ENCODE results near the gene LRRC61. TPM values are rescaled to one million over a fixed set of nuclear protein-coding genes. Genes with fewer than 3 reads are reported as not detected.

Gene LRRC61
- total RNA-seq, 1 donor from 2014 or later = not detected

- H3K27ac Mint-ChIP-seq (ENCODE audit: unreplicated experiment) = peak overlapping the region; percentile 74
- TF ChIP-seq CTCF (IDR thresholded peaks at IDR 0.05) = no peak
- peaks cover 47% of the 10 kb centered on the region for H3K4me1 Mint-ChIP-seq (ENCODE audit: unreplicated experiment)
- H3K9me3 Mint-ChIP-seq (ENCODE audit: unreplicated experiment) = no peaks in the 10 kb centered on the region
- no peaks in the 10 kb centered on the region for H3K36me3 Mint-ChIP-seq (ENCODE audit: unreplicated experiment)
- peak overlapping the region; percentile 92 for H3K4me3 Mint-ChIP-seq (ENCODE audit: unreplicated experiment)
- H3K27me3 Mint-ChIP-seq (ENCODE audit: unreplicated experiment) = no peaks in the 10 kb centered on the region
- no peak for DNase-seq (ENCODE audit: extremely low spot score, unreplicated experiment)
Measured at GRCh38 chr7:150379441-150380379, 56.6 kb downstream of the LRRC61 start.

GRCh38 chr7:150380463-150380862 lies 57.3 kb downstream of the LRRC61 start:
- H3K27ac Mint-ChIP-seq (ENCODE audit: unreplicated experiment) = peak overlapping the region; percentile 5
- no peak for TF ChIP-seq CTCF (IDR thresholded peaks at IDR 0.05)
- peaks cover 47% of the 10 kb centered on the region for H3K4me1 Mint-ChIP-seq (ENCODE audit: unreplicated experiment)
- no peaks in the 10 kb centered on the region for H3K9me3 Mint-ChIP-seq (ENCODE audit: unreplicated experiment)
- no peaks in the 10 kb centered on the region for H3K27me3 Mint-ChIP-seq (ENCODE audit: unreplicated experiment)
- no peak for DNase-seq (ENCODE audit: extremely low spot score, unreplicated experiment)
- peak overlapping the region; percentile 92 for H3K4me3 Mint-ChIP-seq (ENCODE audit: unreplicated experiment)
- H3K36me3 Mint-ChIP-seq (ENCODE audit: unreplicated experiment) = no peaks in the 10 kb centered on the region

DNA sequence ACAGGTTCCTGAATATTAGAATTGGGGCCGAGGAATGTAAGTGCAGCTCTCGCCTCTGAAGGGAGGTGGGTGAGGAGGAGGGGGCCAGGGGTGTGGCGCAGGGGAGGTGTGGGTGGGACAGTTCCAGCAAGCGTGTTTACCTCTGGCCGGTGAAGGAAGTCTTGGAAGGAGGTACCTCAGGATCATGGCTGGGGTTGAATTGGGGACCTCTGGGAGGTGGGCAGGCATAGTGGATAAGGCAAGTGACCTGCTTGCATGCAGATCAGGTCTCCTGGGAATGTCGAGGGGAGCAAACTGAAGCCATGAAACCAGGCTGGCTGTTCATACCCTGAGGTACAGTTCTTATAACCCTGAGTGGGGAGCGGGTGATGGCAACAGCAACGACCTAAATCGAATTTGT lies 57.9 kb downstream of the LRRC61 start:
- TF ChIP-seq CTCF (IDR thresholded peaks at IDR 0.05) = no peak
- no peaks in the 10 kb centered on the region for H3K9me3 Mint-ChIP-seq (ENCODE audit: unreplicated experiment)
- H3K27me3 Mint-ChIP-seq (ENCODE audit: unreplicated experiment) = no peaks in the 10 kb centered on the region
- DNase-seq (ENCODE audit: extremely low spot score, unreplicated experiment) = no peak
- peaks cover 46% of the 10 kb centered on the region for H3K4me1 Mint-ChIP-seq (ENCODE audit: unreplicated experiment)
- H3K27ac Mint-ChIP-seq (ENCODE audit: unreplicated experiment) = no peak overlapping the region
- H3K36me3 Mint-ChIP-seq (ENCODE audit: unreplicated experiment) = no peaks in the 10 kb centered on the region
- no peak overlapping the region for H3K4me3 Mint-ChIP-seq (ENCODE audit: unreplicated experiment)

GRCh38 chr7:150381785-150382122 lies 58.6 kb downstream of the LRRC61 start:
- TF ChIP-seq CTCF (IDR thresholded peaks at IDR 0.05) = no peak
- Mint-ChIP-seq H3K27ac (ENCODE audit: unreplicated experiment) (no peak overlapping the region), H3K9me3 (ENCODE audit: unreplicated experiment) (no peaks in the 10 kb centered on the region), H3K4me3 (ENCODE audit: unreplicated experiment) (no peak overlapping the region), H3K36me3 (ENCODE audit: unreplicated experiment) (no peaks in the 10 kb centered on the region), H3K4me1 (ENCODE audit: unreplicated experiment) (peaks cover 40% of the 10 kb centered on the region), H3K27me3 (ENCODE audit: unreplicated experiment) (no peaks in the 10 kb centered on the region)
- no peak for DNase-seq (ENCODE audit: extremely low spot score, unreplicated experiment)

DNA sequence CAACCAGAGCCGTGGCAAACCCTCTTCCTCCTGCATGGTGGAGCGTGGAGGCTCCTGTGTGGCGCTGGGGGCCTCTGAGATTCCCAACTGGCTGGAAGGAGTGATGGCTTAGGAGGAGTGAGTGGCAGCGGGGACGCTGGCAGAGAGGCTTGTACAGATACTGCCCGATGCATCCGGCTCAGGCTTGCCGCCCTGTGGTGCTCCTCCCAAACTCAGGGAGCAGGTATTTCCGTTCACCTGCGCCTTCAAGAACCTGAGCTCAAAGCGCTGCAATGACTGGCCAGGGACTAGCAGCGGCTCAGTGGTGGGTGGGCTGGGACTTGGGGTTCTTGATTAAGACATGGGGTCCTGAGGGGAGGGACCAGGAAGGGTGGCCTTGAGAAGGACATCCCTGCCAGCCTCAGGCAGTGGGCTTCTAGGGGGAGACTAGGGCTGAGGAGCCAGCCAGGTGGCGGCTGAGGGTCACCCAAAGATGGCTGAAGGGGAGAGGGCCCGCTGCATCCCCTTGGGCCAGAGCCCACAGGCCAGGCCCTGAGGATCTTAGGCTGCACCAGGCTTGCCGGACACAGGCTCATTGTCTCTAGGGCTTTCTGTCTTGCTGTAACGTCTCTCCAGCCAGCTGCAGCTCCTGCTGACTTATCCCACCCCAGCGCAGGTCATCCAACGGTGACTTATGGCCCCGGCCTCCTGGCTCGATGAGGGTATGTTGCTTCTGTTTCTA lies 59.1 kb downstream of the LRRC61 start:
- Mint-ChIP-seq H3K4me3 (ENCODE audit: unreplicated experiment) (no peak overlapping the region), H3K4me1 (ENCODE audit: unreplicated experiment) (peaks cover 38% of the 10 kb centered on the region), H3K27ac (ENCODE audit: unreplicated experiment) (no peak overlapping the region), H3K36me3 (ENCODE audit: unreplicated experiment) (no peaks in the 10 kb centered on the region), H3K9me3 (ENCODE audit: unreplicated experiment) (no peaks in the 10 kb centered on the region), H3K27me3 (ENCODE audit: unreplicated experiment) (no peaks in the 10 kb centered on the region)
- TF ChIP-seq CTCF (IDR thresholded peaks at IDR 0.05) = no peak
- DNase-seq (ENCODE audit: extremely low spot score, unreplicated experiment) = no peak
